Thyroid gland (tissue), 4 donors: Measurements from ENCODE around the gene CLCN2. TPM values are rescaled to one million over a fixed set of nuclear protein-coding genes. Genes with fewer than 3 reads are reported as not detected.

ENCODE experiments used
- DNase-seq, 2 donors: peaks; one replicate each; pipeline ENCODE4 v3.0.0-alpha.2; 2019
- H3K27ac ChIP-seq, 3 donors: fragments of 200-600 bp; sonication (generic); 1 replicate in 2 of 3; 2 replicates in 1 of 3; pipeline ENCODE4 v1.5.1; 2016 to 2019; ENCODE audit warnings: mild to moderate bottlenecking in 1 of 3, moderate library complexity in 1 of 3
- H3K27me3 ChIP-seq: fragments of 200-600 bp; sonication (generic); one replicate; pipeline ENCODE4 v1.5.1; 2019
- H3K36me3 ChIP-seq, 2 donors: fragments of 200-600 bp; sonication (generic); one replicate each; pipeline ENCODE4 v1.5.1; 2016 to 2019
- H3K4me1 ChIP-seq, 2 donors: fragments of 200-600 bp; sonication (generic); one replicate each; pipeline ENCODE4 v1.5.1; 2017 to 2019
- H3K4me3 ChIP-seq, 3 donors: fragments of 200-600 bp; sonication (generic); replicated peaks in 1 of 3; 1 replicate in 2 of 3; 2 replicates in 1 of 3; pipeline ENCODE4 v1.5.1; 2016; ENCODE audit warnings: mild to moderate bottlenecking in 1 of 3
- H3K9me3 ChIP-seq: fragments of 200-600 bp; sonication (generic); one replicate; pipeline ENCODE4 v1.5.1; 2017
- CTCF ChIP-seq, 6 experiments: fragments of 200-600 bp in 3 of 6; fragments of 450-650 bp in 3 of 6; sonication (generic) in 3 of 6; IDR thresholded peaks; one replicate each; pipeline ENCODE4 v1.5.1; 2016 to 2019; ENCODE audit warnings: antibody characterized with exemption in 6 of 6, mild to moderate bottlenecking in 2 of 6, inconsistent platforms in 1 of 6, moderate library complexity in 1 of 6
- POLR2A ChIP-seq, 2 donors: fragments of 450-650 bp; IDR thresholded peaks; one replicate each; pipeline ENCODE4 v1.6.1; 2017; ENCODE audit warnings: antibody characterized with exemption in 2 of 2, mild to moderate bottlenecking in 2 of 2, moderate library complexity in 1 of 2
- WGBS, 2 donors: methylation state at CpG; one replicate each; pipeline ENCODE4 v1.1.5; 2017; 5-methylcytosine and 5-hydroxymethylcytosine counted together
- intact Hi-C: fragments of 100-400 bp; cut with DNase I; formaldehyde crosslinking; loops from one replicate; pipeline ENCODE4 v1.15.1; 2023
- total RNA-seq, 4 donors: library from RNA; depleted of rRNA; stranded (reverse); fragments of >200 nt; gene quantifications; one replicate each; pipeline ENCODE4 v1.2.3, GENCODE V29; 2016

Gene CLCN2
- 1 to 10 TPM; 4.3 to 7.6 (median 5.2) TPM for total RNA-seq

GRCh38 chr3:184361532-184361931, at the start of gene CLCN2, which contains the start of gene POLR2H:
CLCN2 (minus strand) TSS chr3:184361605; CDS start chr3:184361479, 126 bp downstream.
POLR2H (plus strand) TSS chr3:184361710; CDS start chr3:184363493, 1,783 bp downstream.
- TF ChIP-seq CTCF (IDR thresholded peaks at IDR 0.05) (no peak), POLR2A (IDR thresholded peaks at IDR 0.05) (peak; percentile 74 to 85)
- peak; percentile 65 to 68 for DNase-seq
- Histone ChIP-seq H3K9me3 (no peaks in the 10 kb centered on the region), H3K36me3 (peaks cover 0 to 3% of the 10 kb centered on the region in 2 donors), H3K4me1 (peaks cover 21 to 26% of the 10 kb centered on the region in 2 donors), H3K27ac (peak within 1 kb of the TSS; percentile 96 to 100 (median 98)), H3K27me3 (no peaks in the 10 kb centered on the region), H3K4me3 (peak within 1 kb of the TSS; percentile 56 to 85 (median 76))
- intact Hi-C loops: no loop called here
- WGBS, 2 donors: 1% methylated on average over 21 of the region's 56 CpGs; no CpG with 5 or more reads in 1 of the 2 donors

DNA sequence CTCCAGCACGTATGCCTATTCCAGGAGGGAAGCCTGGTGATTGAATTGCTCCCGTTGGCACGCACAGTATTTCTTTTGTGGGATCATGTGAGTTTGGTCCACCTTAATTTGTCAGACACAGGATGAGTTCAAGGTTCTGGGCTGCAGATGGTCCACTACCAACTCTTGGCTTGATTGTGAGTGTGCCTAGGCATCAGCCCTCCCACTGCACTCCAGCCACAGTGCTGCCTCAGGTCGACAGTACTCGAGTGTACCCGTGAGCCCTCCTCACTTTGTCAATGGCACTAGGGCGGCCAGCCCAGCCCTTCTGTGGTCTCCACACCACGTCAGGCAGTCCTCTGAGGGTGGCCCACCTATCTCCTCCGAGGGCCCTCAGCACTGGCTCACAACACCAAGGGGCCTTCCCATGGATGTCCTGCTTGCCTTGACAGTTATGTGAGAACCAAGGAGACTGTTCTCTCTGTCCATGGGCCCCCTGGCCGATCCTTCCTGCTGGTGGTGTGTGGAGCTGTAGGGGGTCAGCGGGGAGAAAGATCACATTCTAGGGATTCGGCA, 48.6 kb upstream of the CLCN2 start:
- intact Hi-C loops: no loop called here
- Histone ChIP-seq H3K27me3 (no peaks in the 10 kb centered on the region), H3K36me3 (no peaks in the 10 kb centered on the region), H3K27ac (no peak overlapping the region), H3K9me3 (no peaks in the 10 kb centered on the region), H3K4me3 (no peak overlapping the region), H3K4me1 (no peaks in the 10 kb centered on the region)
- WGBS, 2 donors: 74 to 83% methylated on average over 12 of the region's 12 CpGs
- no peak for DNase-seq
- no peak for TF ChIP-seq POLR2A (IDR thresholded peaks at IDR 0.05)
- TF ChIP-seq CTCF (IDR thresholded peaks at IDR 0.05): no peak

- 80 to 83% methylated on average over 8 of the region's 8 CpGs for WGBS, 2 donors
- TF ChIP-seq CTCF (IDR thresholded peaks at IDR 0.05) (no peak), POLR2A (IDR thresholded peaks at IDR 0.05) (no peak)
- Histone ChIP-seq H3K9me3 (no peaks in the 10 kb centered on the region), H3K4me1 (no peaks in the 10 kb centered on the region), H3K27ac (no peak overlapping the region), H3K36me3 (no peaks in the 10 kb centered on the region), H3K27me3 (no peaks in the 10 kb centered on the region), H3K4me3 (no peak overlapping the region)
- intact Hi-C loops: no loop called here
- no peak for DNase-seq
Measured at GRCh38 chr3:184409331-184409926, 48.0 kb upstream of the CLCN2 start.

- no peaks in the 10 kb centered on the region for H3K27me3 ChIP-seq
- H3K36me3 ChIP-seq: no peaks in the 10 kb centered on the region
- H3K4me3 ChIP-seq: no peak overlapping the region
- H3K4me1 ChIP-seq: no peaks in the 10 kb centered on the region
- no peaks in the 10 kb centered on the region for H3K9me3 ChIP-seq
- no peak for DNase-seq
- TF ChIP-seq CTCF (IDR thresholded peaks at IDR 0.05): no peak
- TF ChIP-seq POLR2A (IDR thresholded peaks at IDR 0.05): no peak
- intact Hi-C loops: no loop called here
- WGBS, 2 donors: 80 to 81% methylated on average over 20 of the region's 20 CpGs
- no peak overlapping the region for H3K27ac ChIP-seq
Measured at GRCh38 chr3:184405075-184406030, 43.9 kb upstream of the CLCN2 start.
